RWPE1 (cell line): ENCODE data around the gene CHCHD1.

ENCODE experiments used
- CTCF ChIA-PET: fragments of 350-600 bp; sonication (Branson Sonifier 250); formaldehyde crosslinking; extraction: SDS; loops from one replicate; lab custom pipeline; 2021; lab: Yijun Ruan, JAX
- POLR2A ChIA-PET: fragments of 400-600 bp; formaldehyde crosslinking; extraction: SDS; loops from one replicate; lab custom pipeline; 2020; ENCODE audit warnings: antibody characterized with exemption; ENCODE audit not compliant: low non-redundant PET; lab: Yijun Ruan, JAX
- DNase-seq: peaks from one replicate; pipeline ENCODE4 v3.0.0; 2012; ENCODE audit warnings: low spot score
- H3K27ac ChIP-seq: fragments of 450-650 bp; 2 replicates; pipeline ENCODE4 v1.5.1; 2017
- CTCF ChIP-seq: fragments of 450-650 bp; conservative IDR thresholded peaks from 2 replicates; pipeline ENCODE4 v1.5.1; 2017; ENCODE audit warnings: low read depth, mild to moderate bottlenecking

CHCHD1 gene

GRCh38 chr10:73813333-73813732, 31.5 kb downstream of the CHCHD1 start:
- POLR2A ChIA-PET = no interaction called here
- peak overlapping the region; percentile 24; the same call in 1 of the 2 replicates for H3K27ac ChIP-seq
- TF ChIP-seq CTCF = no peak
- no peak for DNase-seq
- CTCF ChIA-PET = no interaction called here

DNA sequence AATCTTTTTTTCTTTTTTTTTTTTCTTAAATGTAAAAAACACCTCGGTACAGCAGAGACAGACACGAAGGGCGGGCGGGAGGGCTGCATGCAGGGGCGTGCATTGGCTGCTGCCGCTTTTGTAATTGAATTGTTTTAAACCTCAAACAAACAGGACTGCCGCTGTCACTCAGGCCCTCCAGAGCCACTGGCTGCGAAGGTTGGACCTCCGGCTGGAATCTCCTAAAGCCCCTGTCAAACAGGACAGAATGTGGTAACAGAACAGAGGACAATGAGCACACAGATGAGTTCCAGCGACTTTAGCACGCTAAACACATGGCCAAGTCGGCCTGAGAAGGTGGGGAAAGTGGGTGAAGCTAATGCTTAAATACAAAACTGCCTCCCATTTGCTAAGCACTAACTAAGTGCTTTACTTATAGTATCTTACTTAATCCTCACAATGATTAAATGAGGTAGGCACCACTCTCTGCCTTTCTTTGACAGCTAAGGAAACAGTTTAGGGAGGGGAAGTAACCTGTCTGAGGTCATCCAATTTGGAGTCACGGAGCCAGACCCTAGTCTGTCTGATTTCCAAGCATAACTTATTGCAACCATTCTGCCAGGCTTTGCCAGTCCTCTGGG, 32.5 kb downstream of the CHCHD1 start:
- POLR2A ChIA-PET = no interaction called here
- no peak for DNase-seq
- CTCF ChIA-PET = interaction anchor here (0.7 to 0.9 kb wide), 3 partner anchors 16 to 35 kb away, joined by 3 to 4 read pairs (median 3); no protein-coding TSS in a partner anchor
- peak overlapping the region; percentile 24 for H3K27ac ChIP-seq
- TF ChIP-seq CTCF = no peak

DNA sequence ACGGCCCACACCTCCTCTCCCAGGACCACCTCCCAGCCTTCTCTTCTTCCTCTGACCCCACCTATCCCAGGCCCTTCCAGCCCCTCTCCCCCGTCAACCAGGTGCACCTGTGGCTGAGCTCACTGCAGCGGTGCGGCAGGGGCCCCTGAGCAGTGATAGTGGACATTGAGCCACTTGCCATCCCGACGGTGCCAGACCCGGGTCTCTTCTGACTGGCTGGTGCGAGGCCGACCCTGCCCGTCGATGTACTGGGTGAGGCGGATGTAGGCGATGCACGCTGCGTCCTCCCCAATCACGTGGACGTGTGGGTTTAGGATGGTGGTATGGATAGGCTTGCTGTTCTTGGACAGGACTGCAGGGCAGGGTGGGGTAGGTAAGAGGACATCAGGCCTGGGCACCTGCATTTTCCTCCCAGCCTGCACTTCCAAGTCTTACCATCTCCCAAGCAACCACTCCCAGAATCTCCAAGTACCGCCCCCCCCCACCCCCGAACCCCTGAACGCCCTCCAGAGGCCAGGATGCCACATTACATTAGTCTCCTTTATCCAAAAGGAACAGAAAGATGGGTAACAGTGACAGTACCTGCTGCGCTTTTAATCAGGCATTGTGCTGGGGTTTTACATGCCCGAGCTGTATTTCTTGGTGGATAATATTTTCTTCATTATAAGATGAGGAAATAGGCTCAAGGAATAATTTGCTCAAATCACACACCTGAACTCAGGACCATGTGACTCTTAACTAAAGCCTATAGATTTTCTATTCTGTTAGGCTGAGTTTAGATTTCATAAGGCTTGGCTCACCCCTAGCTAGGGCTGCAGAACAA, 33.3 kb downstream of the CHCHD1 start:
- DNase-seq = peak; percentile 52
- peak; percentile 24; the same call in 1 of the 2 replicates for TF ChIP-seq CTCF
- ChIA-PET POLR2A (no interaction called here), CTCF (interaction anchor here (0.7 to 1.6 kb wide), 5 partner anchors 13 to 34 kb away, joined by 3 to 5 read pairs (median 4); no protein-coding TSS in a partner anchor)
- H3K27ac ChIP-seq = peak overlapping the region; percentile 24

GRCh38 chr10:73815719-73816030, 33.8 kb downstream of the CHCHD1 start:
- ChIA-PET POLR2A (no interaction called here), CTCF (interaction anchor here (0.7 to 1.6 kb wide), 4 partner anchors 12 to 64 kb away, joined by 3 to 6 read pairs (median 5); no protein-coding TSS in a partner anchor)
- no peak overlapping the region for H3K27ac ChIP-seq
- TF ChIP-seq CTCF = no peak
- DNase-seq = no peak

GRCh38 chr10:73816917-73817729, 35.3 kb downstream of the CHCHD1 start:
- POLR2A ChIA-PET = interaction anchor here (0.8 kb wide), 1 partner anchor 31 kb away, joined by 5 read pairs; no protein-coding TSS in a partner anchor
- TF ChIP-seq CTCF = no peak
- peak overlapping the region; percentile 86 for H3K27ac ChIP-seq
- CTCF ChIA-PET = interaction anchor here (0.6 to 1.1 kb wide), 2 partner anchors 15 to 789 kb away, joined by 3 read pairs; no protein-coding TSS in a partner anchor
- DNase-seq = no peak
